ENCODE measurements around the gene NIPAL1.

DNA sequence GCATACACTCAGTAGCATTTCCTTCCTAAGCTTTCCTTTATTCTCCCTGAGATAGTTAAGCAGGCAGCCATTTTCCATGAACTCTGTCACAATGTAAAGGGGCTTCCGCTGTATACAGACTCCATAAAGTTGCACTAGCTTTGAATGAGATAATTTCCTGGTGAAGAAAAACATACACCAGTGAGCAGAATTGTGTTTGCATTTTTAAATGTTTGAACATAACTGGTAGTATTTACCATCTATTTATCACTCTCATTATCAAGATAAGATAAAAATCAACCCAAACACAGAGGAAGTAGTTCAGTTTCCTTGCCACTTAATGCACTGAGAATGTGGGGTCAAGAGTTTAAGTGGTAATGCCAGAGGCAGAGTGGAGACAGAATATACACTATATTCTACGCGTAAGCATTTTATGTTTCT, 63.4 kb downstream of the NIPAL1 start:
- TF ChIP-seq, protein P1, sequence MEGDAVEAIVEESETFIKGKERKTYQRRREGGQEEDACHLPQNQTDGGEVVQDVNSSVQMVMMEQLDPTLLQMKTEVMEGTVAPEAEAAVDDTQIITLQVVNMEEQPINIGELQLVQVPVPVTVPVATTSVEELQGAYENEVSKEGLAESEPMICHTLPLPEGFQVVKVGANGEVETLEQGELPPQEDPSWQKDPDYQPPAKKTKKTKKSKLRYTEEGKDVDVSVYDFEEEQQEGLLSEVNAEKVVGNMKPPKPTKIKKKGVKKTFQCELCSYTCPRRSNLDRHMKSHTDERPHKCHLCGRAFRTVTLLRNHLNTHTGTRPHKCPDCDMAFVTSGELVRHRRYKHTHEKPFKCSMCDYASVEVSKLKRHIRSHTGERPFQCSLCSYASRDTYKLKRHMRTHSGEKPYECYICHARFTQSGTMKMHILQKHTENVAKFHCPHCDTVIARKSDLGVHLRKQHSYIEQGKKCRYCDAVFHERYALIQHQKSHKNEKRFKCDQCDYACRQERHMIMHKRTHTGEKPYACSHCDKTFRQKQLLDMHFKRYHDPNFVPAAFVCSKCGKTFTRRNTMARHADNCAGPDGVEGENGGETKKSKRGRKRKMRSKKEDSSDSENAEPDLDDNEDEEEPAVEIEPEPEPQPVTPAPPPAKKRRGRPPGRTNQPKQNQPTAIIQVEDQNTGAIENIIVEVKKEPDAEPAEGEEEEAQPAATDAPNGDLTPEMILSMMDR (IDR thresholded peaks at IDR 0.05) = no peak
- TF ChIP-seq EP300 (IDR thresholded peaks at IDR 0.05) (no peak), POLR2A (IDR thresholded peaks at IDR 0.05) (no peak), POLR2AphosphoS5 (IDR thresholded peaks at IDR 0.05) (no peak)
